ENCODE results near the gene GRK1.
"Not testable (repeated sequence)": the region's sequence is repeated elsewhere in the genome, so short reads cannot be mapped to it uniquely, and the experiment has no call there.

Gene GRK1

DNA sequence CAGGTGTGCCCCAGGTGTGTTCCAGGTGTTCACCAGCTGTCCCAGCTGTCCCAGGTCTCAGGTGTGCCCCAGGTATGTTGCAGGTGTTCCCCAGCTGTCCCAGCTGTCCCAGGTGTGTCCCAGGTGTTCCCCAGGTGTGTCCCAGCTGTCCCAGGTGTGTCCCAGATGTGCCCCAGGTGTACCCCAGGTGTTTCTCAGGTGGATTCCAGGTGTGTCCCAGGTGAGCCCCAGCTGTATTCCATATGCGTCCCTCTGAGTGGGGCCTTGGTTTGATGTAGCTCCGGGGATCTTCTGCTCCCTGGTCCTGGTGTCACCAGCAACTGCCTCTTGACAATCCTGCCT lies 719 bp upstream of the GRK1 start:
- no peak for DNase-seq

DNA sequence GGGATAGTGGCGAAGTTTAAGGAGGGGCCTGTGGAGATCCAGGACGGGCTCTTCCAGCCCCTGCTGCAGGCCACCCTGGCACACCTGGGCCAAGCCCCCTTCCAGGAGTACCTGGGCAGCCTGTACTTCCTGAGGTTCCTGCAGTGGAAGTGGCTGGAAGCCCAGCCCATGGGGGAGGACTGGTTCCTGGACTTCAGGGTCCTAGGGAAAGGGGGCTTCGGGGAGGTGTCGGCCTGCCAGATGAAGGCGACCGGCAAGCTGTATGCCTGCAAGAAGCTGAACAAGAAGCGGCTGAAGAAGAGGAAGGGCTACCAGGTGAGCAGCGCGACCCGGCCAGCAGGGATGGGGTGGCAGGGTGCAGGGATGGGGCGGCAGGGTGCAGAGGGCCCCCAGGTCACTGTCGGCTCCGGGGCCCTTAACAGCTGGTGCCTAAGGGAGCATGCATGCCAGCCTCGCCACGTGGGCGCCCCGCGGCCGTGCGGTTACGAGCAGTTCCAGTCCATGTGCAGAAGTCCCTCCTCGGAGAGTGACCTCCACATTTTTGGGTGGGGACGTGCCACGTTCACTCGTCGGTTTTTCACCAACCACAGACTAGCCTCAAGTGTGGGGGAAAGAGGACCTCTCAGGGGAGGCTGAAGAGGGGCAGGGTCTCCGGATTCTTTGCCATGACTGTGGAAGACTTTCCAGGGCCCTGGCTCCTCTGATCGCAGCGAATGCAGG lies 912 bp downstream of the GRK1 start:
- no peak for DNase-seq

DNA sequence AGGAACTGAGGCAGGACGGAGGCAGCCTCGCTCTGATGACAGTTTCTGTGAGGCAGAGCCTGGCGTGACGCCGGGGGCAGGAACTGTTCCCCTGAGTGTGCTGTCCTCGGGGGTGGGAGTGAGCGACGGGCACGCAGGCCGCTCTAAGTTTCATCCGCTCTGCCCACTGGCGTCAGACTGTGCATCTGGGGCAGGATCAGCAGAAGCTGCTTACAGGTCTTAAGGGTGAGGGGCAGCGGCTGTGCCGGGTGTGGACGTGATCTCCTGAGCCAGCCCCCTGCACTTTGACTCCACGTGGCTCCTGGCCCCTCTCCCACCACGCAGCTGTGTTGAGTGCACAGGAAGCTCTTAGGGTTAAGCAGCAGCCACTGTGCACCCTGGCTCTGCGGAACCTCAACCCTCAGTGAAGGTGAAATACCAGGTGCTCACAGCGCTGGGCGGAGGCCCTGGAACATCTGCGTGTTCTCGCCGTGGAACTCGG lies 1.5 kb downstream of the GRK1 start:
- no peak for DNase-seq

DNA sequence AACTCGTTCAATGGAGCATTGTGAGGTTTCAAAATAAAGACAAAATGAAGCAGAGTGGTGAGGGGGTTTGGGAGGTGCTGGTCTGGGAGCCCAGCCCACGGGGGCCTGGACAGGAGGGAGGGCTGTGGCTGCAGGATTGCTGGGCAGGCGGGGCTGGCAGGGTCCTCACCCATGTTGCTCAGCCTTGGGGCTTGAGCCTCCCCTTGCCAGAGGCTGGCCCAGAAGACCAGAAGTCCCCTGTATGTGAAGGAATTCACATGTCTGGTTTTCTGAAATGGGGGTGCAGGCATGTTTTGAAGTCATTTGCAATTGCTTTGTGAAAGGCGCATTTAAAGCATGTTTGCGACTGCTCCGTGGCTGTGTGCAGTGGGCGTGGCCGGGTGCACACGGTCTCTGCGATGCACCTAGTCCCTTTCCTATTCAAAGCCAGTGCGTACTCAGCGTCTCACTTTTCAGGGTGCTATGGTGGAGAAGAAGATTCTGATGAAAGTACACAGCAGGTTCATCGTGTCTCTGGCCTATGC lies 2.3 kb downstream of the GRK1 start:
- no peak for DNase-seq

DNA sequence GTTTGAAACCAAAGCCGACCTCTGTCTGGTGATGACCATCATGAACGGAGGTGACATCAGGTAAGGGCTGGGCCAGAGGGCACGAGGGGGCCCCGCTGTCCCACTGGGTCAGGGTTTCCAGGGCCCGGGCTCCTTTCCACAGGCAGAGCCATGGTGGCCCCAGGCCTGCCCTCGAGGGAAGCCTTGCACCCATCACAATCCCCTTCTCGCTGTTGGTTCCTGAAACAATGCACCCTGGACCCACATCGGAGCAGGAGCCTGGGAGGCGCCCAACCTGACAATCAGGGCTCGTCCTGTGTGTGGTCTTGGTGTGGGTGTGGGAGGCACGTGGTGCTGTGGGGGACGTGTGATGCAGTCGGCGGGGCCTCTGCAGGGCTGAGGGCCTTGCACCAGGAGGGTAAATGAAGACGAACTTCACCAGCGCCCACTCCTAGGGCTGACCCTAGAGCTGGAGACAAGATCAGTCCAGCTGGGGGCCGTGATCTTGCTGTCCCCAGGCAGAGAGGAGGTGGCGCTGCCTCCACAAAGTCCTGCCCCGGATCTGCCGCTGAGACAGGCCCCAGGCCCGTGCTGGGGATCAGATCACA lies 2.8 kb downstream of the GRK1 start:
- DNase-seq, result no peak

DNA sequence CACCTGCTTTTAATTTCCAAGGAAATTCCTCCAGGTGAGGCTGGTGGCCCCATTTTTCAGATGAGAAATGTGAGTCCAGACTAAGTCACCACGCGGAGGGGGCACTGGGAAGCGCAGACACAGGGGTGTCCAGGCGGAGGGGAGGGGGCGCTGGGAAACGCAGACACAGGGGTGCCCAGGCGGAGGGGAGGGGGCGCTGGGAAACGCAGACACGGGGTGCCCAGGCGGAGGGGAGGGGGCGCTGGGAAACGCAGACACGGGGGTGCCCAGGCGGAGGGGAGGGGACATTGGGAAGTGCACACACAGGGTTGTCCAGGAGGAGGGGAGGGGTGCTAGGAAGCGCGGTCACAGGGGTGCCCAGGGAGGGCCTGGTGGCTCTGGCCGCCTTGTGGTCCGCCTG lies 3.5 kb downstream of the GRK1 start:
- DNase-seq, result no peak

DNA sequence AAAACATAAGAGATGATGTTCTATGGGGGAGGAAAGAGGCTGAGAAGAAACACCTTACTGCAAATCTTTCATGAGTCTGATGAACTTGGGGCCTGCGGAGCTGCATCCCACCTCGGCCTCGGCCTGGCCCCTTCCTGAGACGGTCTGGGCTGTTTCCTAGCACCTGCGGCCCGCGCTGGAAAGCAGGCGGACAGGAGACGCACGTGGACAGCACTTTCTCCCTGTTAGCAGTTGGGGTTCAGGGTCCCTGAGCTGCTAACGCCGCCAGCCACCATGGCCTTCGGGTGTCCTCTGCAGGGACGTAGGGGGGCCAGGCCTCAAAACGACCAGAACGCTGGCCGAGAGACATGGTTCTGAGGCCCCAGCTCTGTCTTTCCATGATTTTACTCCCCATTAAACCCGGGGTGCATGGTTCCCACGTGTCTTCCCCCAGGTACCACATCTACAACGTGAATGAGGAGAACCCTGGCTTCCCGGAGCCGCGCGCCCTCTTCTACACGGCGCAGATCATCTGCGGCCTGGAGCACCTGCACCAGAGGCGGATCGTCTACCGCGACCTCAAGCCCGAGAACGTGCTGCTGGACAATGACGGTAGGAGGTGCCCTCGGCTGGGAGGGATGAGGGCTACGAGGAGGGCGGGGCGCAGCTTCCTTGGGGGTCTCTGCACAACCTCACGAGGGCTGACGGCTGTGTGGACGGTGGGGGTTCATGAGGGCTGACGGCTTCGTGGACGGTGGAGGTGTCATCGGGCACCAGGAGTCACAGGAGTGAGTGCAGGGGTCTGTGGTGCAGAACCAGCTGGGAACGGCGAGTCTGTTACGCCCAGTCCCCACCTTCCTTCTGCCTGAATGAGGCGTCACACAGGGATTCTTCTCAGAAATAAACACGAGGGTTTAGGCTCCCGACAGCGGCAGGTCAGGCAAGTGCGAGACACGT lies 4.3 kb downstream of the GRK1 start:
- no peak for DNase-seq

DNA sequence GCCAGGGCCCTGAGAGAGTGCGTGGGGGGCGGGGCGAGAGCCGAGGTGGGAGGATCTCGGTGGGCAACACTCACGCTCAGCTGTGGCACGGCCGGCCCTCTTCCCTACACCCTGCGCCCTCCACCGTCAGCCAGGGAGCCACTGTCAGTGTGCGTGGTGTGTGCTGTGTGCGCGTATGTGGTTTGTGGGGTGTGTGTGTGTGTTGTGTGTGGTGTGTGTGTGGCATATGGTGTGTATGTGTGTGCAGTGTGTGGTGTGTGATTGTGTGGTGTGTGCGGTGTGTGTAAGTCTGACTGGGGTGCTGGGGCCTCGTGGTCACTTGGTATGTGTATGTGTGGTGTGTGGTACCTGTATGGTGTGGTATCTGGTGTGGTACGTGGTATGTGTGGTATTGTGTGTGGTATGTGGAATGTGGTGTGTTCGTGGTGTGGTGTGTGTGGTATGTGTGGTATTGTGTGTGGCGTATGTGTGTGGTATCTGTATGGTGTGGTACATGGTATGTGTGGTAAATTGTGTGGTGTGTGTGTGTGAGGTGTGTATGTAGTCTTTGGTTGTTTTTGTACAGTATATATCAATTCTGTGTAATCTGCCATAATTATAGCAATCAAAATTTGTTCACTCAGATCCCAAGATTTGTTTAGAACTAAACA lies 5.1 kb downstream of the GRK1 start:
- DNase-seq, result no peak

DNA sequence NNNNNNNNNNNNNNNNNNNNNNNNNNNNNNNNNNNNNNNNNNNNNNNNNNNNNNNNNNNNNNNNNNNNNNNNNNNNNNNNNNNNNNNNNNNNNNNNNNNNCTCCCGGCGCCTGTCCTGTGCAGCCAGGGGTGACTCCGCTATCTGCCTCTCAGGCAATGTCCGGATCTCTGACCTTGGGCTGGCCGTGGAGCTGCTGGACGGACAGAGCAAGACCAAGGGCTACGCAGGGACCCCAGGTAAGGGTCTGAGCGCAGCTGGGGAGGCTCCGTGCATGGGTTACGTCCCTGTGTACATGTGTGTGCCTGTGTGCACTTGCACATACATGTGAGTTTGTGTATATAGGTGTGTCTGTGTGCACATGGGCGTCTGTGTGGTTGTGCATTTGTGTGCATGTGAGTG lies 55.9 kb downstream of the GRK1 start:
- DNase-seq, result no peak

DNA sequence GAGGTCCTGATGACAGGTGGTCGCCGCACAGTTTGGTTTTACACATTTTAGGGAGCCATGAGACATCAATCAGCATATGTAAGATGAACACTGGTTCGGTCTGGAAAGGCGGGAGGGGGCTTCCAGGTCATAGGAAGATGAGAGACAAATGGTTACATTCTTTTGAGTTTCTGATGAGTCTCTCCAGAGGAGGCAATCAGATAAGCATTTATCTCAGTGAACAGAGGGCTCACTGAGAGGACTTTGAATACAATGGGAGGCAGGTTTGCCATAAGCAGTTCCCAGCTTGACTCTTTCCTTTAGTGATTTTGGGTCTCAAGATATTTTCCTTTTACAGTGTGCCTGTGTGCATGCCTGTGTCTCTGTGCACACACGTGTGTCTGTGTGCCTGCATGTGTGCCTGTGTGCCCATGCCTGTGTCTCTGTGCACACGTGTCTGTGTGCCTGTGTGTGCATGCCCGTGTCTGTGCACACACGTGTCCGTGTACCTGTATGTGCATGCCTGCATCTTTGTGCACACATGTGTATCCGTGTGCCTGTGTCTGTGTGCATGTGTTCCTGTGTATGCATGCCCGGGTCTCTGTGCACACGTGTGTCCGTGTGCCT lies 56.5 kb downstream of the GRK1 start:
- no peak for DNase-seq

DNA sequence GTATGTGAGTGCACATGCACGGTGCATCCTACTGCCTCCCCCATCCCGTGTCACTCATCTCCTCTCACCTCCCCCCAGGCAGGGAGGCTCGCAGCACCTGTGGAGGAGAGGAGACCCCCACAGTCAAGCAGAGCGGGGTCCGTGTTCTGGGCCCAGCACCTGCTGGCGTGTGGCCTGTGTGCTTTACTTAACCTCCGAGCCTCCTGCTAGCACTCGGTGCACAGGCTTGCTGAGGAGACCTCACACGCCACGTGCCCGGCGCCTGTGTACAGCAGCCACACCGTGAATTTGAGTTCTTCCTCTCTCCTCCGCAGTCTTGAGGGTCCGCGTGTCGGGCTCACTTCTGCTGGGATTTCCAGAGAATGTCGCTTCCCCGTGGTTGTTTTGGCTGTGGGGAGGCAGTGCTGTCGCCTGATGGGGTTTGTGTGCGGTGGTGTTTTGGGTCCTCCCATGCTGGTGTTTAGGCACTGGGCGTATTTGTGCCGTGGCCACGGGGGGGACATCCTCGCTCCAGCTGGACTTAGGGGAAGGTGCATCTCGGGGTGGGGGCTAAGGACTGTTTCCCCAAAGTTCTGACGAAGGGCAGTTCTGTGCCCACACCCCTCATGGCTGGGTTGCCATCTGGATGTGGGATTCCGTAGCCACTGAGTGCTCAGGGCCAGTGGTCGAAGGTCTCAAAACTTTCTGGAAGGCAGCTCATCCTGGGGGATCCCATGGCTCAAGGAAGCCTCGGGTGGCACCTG lies 57.2 kb downstream of the GRK1 start:
- DNase-seq, result no peak

DNA sequence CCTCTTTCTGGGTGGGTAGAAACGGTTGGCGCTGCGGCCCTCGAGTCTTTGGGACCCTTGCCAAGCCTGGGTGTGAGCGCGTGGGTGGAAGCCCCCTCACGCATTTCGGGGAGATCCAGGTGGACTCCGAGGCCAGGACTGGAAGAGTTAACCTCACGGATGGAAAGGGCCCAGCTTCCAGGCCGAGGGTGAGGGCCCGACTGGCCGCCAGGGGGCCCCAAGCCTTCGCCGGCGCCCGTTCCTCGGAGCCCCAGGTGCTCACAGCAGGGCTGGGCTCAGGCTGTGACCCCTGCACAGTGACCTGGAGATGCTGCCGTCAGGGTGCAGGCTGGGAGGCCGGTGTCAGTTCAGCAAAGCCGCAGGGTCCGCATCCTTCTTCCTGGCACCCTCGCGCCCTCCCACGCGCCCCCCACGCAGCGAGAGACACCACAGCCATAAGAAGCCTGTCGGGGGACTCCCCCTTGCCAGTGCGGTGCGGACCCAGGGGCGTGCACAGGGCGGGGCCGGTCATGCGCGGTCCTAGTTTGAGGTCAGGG lies 57.8 kb downstream of the GRK1 start:
- DNase-seq, result peak; percentile 77

DNA sequence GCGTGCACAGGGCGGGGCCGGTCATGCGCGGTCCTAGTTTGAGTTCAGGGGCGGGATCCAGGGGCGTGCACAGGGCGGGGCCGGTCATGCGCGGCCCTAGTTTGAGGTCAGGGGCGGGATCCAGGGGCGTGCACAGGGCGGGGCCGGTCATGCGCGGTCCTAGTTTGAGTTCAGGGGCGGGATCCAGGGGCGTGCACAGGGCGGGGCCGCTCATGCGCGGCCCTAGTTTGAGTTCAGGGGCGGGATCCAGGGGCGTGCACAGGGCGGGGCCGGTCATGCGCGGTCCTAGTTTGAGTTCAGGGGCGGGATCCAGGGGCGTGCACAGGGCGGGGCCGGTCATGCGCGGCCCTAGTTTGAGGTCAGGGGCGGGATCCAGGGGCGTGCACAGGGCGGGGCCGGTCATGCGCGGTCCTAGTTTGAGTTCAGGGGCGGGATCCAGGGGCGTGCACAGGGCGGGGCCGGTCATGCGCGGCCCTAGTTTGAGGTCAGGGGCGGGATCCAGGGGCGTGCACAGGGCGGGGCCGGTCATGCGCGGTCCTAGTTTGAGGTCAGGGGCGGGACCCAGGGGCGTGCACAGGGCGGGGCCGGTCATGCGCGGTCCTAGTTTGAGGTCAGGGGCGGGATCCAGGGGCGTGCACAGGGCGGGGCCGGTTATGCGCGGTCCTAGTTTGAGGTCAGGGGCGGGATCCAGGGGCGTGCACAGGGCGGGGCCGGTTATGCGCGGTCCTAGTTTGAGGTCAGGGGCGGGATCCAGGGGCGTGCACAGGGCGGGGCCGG lies 58.5 kb downstream of the GRK1 start:
- DNase-seq, result not testable (repeated sequence)

DNA sequence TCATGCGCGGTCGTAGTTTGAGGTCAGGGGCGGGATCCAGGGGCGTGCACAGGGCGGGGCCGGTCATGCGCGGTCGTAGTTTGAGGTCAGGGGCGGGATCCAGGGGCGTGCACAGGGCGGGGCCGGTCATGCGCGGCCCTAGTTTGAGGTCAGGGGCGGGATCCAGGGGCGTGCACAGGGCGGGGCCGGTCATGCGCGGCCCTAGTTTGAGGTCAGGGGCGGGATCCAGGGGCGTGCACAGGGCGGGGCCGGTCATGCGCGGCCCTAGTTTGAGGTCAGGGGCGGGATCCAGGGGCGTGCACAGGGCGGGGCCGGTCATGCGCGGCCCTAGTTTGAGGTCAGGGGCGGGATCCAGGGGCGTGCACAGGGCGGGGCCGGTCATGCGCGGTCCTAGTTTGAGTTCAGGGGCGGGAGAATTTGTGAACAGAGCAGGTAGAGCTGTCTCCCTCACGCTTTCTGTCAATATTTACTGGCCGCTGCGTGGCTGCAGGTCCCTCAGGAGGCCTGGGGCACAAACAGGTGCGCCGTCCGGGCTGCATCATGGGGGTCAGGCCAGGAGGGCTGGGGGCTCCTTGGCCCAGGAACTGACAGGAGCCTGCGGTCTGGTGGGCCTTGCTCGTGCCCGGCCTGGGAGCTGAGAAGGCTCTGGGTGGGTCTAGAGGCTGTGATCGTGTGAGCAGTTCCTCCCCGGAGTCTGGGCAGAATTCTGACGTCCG lies 59.2 kb downstream of the GRK1 start:
- DNase-seq, result peak; percentile 64

DNA sequence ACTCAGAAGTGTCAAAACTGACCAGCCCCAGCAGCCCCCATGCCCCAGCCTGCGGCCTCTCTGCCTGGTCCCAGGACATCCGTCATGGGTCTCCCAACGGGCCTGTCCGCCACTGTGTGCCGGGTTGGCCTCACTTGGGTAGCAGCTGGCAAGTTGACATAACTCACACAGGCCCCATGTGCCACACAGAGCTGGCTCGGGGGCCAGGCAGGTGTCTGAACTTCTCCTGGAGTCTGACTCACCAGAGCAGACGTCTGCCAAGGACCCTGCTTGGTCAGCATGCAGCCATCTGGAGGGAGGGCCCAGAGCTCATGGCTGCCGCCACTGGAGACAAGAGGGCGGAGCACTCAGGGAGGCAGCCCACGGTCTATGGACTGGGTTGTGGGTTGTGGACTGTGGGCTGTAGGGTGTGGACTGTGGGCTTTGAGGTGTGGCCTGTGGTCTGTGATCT lies 60.0 kb downstream of the GRK1 start:
- peak; percentile 25 for DNase-seq

DNA sequence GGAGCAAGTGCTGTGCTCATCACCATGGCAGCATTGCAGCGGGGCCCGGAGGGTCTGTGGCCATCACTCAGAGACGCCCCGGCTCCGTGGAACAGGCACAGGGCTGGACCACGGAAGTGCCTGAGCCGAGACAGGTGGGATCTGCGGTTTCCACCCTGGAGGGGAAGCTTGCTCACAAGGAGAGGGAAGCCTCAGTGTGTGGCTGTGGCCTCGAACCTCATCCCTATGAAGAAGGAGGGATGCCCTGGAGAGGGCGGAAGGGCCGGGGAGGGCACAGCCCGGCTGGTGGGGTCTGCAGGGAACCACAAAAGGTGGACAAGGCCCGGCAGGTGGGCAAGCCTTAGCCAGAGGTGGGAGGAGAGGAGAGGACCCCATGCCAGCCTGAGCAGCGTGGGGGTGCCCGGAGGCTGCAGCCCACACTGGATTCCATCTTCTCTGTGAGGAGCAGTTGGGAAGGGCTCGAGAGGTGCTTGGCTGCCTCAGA lies 61.6 kb downstream of the GRK1 start:
- no peak for DNase-seq

DNA sequence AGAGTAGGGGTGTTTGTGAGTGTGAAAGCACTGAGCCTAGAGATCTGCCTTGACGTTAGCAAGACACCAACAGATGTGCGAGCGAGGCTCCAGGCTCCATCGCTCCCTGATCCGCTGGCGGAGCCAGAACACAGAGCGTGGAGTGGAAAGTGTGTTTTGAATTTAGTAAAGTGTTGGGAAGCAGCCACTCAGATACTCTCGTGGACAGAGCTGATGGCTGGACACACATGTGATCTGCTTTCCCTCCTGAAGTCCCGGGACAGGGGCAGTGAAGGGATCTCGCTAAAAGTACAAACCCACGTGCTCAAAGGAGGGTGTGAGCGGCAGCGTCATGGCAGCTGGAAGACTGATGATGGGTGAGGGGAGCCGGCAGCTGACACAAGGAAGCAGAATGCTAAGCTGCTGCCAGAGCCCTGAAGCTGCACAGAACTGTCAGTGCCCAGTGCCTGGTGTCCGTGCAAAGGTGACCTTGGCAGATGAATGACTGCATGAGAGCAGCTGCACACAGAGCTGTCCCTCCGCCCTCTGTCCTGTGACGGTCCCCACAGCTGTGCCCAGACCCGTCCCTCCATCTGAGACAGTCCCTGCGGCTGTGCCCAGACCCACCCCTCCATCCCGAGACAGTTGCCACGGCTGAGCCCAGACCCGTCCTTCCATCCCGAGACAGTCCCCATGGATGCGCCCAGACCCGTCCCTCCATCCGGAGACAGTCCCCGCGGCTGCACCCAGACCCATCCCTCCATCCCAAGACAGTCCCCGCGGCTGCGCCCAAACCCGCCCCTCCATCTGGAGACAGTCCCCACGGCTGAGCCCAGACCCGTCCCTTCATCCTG lies 62.4 kb downstream of the GRK1 start:
- no peak for DNase-seq

DNA sequence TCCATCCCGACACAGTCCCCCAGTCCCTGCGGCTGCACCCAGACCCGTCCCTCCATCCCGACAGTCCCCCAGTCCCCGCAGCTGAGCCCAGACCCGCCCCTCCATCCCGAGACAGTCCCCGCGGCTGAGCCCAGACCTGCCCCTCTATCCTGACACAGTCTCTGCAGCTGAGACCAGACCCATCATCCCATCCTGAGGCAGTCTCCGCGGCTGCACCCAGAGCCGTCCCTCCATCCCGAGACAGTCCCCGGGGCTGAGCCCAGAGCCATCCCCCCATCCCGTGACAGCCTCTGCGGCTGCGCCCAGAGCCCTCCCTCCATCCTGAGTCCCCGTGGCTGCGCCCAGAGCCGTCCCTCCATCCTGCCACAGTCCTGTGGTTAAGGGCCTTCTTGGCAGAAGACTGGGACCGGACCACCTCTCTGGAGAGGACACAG lies 63.3 kb downstream of the GRK1 start:
- DNase-seq, result no peak

DNA sequence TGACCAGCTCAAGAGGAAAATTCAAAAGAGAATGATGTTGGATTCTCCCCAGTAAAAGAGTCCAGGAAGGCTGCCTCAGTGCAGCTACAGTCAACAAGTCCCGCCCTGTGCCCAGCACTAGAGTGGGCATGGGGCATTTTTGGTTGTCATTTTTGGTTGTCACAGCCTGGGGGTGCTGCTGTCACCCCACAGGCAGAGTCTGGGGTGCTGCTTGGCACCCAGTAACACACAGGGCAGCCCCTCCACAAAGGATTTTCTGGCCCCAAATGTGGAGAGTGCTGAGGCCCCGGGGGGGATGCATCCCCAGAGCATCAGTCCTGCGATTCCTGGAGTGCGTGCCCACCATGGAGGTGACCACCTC lies 63.8 kb downstream of the GRK1 start:
- no peak for DNase-seq

All from NCI-H2171 treated with DMSO at 0.1 percent for 48 hours (cell line).